Activated gamma-delta T cell (primary cell): ENCODE data around the gene MYBPC3.
"Not testable (repeated sequence)": the region's sequence is repeated elsewhere in the genome, so short reads cannot be mapped to it uniquely, and the experiment has no call there.

ENCODE experiments used
- DNase-seq: peaks from one replicate; lab custom pipeline; 2025; lab: John Stamatoyannopoulos, UW

The MYBPC3 gene

DNA sequence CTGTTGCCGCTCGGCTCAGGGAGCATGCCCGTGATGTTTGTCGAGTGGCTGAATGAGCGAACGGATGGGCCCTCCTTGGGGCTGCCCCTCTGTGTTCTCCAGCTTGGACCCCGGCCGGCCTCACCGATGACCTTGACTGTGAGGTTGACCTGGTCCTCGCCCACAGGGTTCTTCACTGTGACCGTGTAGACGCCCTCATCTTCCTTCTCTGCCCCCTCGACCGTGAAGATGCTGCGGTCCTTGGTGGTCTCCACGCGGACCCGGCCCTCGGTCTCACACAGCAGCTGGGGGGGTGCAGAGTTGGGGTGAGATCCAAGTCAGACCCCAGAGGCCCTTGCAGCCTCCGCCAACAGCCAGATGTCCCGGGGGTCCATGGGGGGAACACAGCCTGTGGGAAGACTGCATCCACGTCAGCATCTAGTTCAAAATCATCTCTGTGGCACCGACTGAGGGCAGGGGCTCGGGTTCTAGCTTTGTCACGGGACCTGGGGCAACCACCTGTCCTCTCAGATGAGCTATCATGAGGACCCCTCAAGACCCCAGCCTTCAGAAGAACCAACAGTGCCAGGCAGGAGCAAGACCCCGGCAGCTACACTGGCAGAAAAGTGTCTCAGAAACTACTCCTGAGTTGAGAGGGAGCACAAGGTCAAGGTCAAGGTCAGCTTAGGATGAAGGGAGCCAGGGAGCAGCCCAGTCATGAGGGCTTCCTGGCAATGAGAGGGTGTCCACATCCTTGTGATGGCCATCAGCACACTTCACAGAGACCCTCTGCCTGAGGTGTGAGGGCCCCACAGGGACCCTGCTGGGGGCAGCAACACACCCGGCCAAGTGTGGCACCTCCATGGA lies 13.9 kb downstream of the MYBPC3 start:
- DNase-seq = no peak

DNA sequence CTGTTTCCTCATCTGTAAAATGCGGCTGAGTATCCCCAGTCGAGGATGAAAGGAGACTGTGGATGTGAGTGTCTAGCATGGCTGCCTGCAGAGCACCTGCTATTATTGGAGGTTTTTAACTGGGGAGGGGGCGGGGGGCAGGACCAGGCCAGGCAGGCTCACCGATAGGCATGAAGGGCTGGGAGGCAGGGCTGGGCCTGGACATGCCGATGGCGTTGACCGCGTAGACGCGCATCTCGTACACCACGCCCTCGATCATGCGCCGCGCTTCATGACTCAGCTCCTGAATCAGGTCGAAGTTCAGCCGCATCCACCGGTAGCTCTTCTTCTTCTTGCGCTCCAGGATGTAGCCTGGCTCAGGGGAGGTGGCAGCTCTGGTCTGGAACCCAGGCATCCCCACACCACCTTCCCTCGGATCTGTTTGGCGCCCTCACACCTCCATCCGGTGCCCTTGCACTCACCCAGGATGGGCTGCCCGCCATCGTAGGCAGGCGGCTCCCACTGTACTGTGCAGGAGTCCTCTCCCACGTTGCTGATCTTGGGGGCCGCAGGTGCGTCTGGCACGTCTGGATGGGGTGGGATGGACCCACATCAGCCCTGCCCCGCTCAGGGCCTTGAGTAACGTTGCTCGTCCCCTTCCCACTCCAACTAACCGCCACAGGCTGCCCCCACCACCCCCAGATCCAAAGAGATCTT lies 15.1 kb downstream of the MYBPC3 start:
- DNase-seq = no peak

DNA sequence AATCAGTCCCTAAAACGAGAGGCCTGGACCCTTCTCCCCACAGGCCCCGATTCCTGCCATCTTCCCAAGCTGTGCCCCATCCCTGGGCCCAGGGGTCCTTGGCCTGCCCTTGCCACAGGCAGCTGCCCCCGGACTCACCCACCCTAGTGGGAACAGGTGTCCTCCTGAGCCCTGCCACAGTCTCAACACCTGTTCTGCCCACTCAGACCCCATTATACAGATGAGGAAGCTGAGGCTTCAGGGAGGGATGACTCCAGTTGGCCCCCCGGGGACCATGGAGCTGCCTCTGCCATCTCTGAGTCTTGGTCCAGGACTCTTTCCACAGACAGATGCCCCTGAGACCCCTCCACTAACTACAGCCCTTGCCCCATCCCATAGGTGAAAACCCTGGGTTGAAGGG lies 15.9 kb downstream of the MYBPC3 start:
- DNase-seq = no peak

DNA sequence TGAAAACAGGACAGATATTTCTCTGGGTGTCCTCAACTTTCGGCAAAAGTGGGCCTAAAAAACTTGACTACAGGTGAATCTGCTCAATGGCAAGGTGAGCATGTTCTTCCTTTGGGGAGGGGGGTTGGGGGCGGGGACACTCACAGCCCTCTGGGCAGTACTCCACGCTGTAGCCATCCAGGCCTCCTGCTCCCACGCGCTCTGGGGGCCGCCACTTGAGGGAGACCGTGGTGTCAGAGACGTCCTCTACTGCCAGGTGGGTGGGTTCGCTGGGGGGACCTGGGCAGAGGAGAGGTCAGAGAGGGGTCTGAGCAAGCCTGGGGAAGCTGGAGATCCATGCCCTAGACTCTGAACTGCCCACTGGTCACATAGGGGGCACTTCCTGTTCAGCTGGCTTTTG lies 16.8 kb downstream of the MYBPC3 start:
- DNase-seq = no peak

DNA sequence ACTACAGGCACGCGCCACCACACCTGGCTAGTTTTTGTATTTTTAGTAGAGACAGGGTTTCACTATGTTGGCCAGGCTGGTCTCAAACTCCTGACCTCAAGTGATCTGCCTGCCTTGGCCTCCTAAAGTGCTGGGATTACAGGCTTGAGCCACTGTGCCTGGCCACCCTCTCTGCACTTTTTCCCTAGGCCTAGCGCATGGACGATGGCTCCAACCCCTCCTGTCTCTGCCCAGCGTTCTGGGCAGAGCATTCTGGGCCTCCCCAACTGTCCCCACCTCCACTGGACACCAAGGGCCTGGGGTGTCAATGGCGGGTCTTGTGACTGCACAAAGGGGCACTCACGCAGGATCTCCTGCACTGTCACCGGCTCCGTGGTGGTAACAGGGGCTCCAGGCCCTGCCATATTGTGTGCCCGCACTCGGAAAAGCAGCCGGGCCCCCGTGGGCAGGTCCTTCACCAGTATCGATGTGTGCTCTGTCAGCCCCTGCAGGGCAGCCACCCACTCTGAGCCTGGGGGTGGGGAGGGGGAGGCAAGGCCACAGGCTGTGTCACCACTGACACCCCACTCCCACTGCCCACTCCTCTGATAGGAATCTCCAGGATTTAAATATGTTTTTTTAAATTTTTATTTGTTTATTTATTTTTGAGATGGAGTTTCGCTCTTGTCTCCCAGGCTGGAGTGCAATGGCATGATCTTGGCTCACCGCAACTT lies 17.6 kb downstream of the MYBPC3 start:
- DNase-seq = not testable (repeated sequence)

DNA sequence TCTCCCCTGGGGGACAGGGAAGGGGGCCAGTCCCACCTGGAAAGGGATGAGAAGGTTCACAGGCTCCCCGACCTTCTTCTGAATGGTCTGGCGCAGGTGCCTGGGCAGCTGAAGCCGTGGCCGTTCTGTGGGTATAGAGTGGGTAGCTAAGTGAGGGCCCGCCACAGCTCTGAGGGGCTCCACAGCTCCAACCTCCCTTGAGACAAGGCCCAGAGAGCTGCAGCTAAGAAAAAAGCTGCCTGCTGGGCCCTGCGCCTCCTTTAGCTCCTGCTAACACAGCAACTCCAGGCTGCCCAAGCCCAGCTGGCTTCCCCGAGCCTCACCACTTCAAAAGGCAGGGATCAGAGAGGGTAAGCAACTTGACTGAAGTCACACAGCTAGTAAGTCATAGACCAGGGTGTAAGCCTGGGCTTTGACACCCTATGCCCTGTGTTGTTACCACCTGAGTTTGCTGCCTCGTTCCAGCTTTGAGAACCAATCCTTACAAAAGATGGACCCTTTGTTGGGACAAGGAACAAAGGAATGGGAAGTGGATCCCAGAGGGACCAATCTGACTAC lies 18.5 kb downstream of the MYBPC3 start:
- no peak for DNase-seq

DNA sequence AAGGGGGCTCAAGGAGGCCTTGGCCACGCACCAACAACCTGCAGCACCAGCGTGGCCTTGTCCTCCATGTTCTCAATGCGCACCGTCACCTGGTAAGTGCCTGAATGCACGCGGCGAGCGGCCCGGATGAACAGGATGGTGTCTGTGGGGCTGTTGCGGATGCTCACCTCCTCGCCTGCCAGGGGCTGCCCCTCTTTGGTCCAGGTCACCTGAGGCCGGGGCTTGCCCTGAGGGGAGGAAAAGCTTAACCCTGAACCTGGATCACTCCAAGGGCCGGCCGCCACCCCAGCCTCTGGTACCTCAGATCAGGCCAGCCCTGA lies 19.0 kb downstream of the MYBPC3 start:
- DNase-seq = no peak

DNA sequence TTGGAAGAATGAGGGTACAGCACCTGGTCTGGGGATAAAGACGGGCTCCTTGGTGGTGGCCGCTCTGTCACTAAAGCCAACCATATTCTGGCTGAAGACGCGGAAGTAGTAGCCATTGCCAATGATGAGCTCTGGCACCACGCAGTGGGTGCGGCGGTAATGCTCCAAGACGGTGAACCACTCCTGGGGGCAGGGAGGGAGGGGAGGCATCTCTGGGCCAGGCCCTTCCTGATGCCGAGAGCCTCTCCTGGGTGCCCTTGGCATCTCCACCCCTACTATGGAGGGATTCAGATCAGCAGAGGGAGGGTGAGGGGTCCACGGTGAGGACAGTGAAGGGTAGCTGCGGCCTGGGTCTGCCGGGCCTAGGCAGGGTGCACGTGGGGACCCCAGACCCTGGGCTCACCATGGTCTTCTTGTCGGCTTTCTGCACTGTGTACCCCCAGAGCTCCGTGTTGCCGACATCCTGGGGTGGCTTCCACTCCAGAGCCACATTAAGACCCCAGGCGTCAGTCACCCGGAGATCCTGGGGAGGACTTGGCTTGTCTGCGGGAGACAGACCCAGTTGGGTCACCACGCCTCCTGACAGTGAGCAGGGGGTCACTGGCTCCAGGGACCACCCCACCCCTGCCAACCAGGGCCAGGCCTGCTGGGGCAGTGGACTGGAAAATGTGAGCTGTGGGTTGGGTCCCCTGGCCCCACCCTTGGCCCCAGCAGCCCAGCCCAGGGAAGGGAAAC lies 19.5 kb downstream of the MYBPC3 start:
- DNase-seq = no peak

DNA sequence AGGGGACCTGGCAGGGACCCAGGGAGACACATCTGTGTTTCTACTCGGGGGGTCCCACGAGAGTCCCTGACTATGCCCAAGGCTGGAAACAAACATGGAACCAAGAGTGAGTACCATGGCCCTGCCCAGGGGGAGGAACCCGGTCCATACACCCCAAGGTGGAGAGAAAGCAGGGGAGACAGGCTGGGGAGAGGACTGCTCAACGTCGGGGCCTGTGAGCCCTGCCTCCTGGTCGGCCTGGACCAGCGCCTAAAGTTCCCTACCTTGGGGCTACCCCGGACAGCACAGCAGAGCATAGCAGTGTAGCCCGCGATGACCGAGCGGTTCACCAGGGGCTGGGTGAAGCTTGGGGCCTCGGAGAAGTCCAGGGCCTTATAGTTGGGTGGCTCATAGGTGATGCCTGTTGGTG lies 20.2 kb downstream of the MYBPC3 start:
- DNase-seq = no peak

DNA sequence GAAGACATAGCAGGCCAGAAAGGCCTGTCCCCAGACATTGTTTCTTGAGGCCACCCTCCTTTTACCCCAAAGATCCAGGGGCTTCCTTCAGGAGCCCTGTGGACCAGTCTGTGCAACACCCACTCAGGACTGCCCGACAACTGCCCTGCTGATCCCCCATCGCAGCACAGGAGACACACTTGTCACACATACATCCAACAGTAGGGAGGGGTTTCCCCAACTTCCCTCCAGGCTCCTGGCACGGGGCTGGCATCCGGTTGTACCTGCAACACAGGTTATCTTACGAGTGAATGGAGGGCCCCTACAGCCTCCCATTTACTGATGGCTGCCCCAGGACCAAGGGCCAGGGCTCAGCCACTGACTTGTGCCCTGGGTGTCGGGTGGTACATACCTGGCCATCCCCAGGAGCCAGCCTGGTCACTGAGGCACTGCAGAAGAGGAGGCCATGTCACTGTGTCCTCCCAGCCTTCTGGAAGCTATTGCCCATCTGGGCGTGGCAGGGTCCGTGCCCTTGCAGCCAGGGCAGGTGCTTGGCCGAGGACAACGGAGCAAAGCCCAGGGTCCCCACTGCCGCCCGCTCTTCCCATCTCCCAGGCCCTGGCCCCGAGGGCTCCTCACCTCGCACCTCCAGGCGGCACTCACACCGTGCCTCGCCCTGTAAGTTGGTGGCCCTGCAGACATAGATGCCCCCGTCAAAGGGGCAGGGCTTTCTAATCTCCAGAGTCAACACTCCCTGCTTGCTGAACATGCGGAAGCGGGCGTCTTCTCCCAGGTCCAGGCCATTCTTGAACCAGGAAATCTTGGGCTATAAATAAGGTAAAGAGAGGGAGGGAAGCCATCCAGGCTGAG lies 20.8 kb downstream of the MYBPC3 start:
- no peak for DNase-seq

DNA sequence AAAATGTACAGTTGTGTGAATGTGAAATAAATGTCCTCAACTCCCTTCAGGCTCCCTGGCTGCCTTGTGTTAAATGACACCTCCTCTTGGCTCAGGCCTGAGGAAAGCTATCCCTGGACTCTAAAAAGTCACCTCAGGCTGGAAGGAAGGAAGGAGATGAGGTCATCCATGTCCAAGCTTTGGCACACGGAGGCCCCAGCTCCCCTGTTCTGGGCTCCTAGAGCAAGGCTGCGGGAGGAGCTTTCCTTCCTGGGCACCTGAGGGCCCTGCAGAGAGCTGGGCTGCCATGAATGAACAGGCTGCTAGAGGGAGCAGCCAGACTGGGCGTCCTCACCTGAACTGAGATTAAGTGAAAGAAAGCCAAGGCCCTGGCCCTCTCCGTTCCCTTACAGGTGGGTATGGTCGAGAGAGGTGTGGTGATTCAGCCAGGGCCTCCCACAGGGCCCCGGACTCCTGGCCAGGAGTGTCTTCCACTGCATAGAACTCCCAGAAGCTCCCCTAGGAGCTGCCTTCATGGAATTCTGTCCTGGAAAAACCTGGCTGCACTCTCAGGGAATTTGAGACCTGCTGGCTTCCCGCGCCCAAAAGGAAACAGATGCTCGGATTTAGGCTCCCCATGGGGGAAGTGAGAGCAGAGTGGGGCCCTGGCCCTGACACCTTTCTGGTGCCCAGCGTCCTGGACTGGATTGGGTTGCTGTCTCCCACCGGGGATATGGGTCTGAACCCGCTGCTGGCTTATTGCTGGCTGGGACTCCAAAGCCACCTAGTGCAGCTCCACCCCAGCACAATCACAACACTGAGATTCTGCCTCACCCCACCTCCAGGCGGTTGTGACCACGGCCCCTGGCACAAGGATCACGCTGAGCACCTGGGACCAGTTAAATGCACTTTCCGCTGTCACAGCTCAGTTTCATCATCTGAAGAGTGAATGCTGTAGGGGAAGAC lies 22.2 kb downstream of the MYBPC3 start:
- no peak for DNase-seq

DNA sequence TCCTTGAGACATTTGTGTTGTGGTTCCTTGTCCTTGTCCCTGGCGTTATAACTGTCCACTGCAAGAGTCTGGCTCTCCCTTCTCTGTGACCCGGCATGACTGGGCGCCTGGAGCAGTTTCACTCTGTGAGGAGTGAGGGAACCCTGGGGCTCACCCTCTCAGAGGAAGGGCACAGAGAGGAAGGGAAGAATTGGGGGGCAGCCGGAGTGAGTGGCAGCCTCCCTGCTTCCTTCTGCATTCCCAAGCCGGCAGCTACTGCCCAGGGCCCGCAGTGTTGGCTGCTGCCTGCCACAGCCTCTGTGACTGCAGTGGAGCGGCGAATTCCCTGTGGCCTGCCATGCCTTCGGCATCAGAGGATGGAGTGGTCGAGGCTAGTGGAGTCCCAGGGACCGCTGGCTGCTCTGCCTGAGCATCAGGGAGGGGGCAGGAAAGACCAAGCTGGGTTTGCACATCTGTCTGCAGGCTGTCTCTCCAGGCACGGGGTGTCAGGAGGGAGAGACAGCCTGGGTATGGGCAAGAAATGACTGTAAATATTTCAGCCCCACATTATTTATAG lies 23.0 kb downstream of the MYBPC3 start:
- DNase-seq = no peak

DNA sequence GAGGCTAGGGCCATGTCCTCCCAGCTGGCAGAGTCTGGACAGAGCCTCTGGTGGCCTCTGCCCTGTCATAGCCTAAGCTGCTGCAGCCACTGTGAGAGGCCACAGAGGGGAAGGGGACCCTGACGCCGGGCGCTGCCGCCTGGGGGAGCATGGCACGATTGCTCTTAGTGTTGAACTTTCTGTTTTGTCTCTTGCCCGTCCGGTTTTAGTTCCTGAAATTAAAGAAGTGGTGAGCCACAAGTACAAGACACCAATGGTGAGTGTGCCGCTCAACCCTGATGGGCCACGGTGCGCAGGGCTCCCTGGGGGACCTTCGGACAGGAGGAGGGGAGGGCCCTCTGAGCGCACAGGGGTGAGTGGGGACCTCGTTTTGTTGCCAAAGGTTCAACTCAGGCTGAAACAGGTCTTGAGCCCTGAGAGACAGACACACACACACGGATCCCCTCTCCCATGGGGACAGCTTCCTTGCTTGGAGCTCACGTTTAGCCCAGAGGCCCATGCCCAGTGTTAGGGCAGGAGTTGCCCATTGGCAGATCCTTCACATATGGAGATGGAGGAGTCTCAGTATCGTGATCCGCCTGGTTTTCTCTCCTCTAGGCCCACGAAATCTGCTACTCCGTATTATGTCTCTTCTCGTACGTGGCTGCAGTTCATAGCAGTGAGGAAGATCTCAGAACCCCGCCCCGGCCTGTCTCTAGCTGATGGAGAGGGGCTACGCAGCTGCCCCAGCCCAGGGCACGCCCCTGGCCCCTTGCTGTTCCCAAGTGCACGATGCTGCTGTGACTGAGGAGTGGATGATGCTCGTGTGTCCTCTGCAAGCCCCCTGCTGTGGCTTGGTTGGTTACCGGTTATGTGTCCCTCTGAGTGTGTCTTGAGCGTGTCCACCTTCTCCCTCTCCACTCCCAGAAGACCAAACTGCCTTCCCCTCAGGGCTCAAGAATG lies 23.8 kb downstream of the MYBPC3 start:
- DNase-seq = no peak

DNA sequence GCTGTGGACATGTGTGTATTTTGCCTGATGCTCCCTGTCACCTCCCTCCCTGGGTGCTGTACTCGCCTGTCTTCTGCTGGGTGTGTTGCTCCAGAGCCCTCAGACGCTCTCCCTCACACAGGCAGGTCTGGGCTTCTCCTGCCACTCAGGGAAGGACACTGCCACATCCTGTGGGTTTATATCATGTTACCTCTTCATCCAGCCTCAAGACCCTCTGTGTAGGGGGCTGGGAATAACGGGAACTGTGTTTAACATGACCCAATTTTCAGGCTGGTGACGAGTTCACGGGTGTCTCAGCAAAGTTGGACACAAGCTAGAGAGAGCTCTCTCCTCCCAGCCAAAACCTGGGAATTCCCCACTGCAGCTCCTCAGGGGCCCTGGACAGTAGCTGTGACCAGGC lies 24.6 kb downstream of the MYBPC3 start:
- no peak for DNase-seq

DNA sequence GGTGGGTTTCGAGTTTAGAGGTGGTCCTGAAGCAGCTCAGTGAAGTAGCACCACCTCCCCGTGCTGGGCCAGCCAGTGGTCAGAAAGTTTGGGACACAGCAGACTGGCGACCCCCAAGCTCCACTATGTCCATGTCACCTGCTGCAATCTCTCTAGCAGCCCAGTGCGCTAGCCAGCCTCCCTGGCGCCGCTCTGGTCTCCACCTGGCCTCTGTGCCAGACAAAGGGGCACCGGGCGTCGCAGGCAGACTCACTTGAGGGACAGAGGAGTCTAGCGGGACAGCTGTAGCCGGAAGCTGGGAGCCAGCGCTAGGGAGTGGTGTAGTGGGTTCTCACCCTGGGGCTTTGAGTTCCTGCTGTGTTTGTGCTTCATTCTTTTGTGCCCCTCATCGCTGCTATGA lies 25.5 kb downstream of the MYBPC3 start:
- no peak for DNase-seq

DNA sequence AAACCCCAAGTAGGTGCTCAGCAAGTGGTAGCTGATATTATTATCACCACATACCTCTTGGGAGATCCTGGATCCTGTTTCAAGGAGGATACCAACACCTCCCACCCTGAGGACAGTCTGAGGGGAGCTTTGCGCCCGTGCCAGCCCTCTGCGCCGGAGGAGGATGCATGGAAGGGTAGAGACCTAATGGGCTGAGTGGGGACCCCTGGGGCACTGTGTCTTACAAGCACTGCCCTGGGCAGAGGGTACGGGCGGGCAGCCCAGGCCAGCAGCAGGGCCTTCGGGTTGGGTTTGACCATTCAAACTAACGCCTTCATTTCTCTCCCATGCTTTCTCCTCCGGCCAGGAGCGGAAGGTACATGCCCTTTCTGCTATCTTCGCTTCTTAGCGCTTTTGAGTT lies 26.3 kb downstream of the MYBPC3 start:
- no peak for DNase-seq

DNA sequence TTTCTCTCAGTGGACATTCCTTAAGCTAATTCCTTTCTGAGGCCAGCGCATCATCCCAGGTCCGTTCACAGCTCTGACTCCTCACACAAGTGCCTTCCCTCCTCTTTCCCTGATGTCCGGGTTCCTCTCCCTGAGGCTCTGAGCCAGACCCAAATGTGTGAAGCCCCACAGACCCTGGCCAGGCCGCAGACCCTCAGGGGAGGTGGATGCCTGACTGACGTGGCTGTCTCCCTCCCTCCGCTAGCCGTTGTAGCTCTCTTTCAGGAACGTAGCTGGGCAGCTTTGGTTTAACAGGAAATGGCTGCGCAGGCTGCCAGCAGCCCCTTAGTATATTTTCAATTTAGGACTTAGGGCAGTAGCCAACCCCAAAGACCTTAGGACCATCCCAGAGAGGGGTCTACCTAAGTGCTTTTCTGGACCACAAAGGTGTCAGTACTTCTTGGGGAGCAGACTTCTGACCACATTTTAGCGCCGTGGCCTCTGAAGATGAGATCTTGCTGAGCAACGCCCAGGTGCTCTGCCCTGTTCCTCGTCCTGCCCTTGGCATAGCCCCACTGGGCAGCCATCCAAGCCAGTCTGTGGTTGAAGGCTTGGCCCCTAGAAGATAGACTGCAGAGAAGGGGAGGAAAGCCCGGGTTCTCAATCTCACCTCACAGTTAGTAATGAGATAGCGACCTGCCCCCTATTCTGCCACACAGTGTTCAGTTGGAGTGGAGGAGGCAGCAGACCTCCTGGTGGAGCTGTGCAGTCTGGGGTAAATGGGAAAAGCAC lies 27.0 kb downstream of the MYBPC3 start:
- DNase-seq = no peak

DNA sequence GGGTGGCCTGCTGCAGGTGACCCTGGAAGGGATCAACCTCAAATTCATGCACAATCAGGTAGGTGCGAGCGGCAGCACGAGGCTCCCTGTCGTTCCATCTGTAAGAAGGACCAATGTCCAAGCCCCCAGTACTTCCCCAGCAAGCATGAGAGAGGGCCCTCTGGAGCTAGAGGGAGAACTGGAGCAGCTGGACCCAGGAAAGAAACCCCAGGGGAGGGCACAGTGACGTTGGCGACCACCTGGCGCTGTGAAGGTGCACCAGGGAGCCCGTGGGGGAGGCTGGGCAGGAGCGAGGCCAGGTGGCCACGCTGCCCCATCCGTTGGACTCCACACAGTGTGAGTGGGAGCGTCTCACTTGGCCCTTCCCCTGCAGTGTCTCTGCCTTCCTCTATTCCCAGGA lies 28.0 kb downstream of the MYBPC3 start:
- no peak for DNase-seq
